Measurements from ENCODE around the gene GNPNAT1.

DNA sequence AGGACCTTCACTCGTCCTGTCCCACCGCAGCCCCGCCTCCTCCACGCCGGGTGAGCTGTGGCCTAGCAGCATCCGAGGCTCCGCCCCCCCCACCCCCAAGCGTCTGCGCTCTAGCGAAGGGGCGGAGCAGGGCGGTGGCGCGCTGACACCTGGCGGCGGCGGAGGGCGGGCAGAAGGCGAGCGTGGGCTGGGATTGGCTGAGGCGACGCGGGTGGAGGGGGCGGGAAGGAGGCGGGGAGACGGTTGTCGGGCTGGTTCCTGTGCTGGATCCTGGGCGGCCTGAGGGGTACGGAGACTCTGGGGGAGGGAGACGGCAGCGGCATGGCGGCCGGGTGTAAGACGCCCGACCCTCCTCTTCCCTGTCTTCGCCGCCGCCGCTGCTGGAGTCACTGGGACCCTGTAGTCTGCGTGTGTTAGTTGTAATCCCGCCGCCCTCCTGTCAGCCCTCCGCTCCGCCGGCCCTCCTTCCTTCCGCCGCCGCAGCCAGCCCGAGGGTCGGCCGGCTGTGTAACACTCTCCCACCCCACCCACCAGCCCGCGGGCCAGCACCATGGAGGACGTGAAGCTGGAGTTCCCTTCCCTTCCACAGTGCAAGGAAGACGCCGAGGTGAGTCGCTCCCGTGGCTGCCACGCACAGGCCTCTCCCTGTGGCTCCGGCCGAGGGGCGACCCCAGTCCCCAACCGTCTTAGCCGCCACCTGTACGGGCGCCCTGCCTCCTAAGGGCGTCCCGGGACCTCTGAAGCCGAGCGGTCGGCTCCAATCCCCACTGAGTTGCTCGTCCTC is 61.3 kb downstream of the GNPNAT1 start, which contains the start of gene STYX:
- TF ChIP-seq, protein P1, sequence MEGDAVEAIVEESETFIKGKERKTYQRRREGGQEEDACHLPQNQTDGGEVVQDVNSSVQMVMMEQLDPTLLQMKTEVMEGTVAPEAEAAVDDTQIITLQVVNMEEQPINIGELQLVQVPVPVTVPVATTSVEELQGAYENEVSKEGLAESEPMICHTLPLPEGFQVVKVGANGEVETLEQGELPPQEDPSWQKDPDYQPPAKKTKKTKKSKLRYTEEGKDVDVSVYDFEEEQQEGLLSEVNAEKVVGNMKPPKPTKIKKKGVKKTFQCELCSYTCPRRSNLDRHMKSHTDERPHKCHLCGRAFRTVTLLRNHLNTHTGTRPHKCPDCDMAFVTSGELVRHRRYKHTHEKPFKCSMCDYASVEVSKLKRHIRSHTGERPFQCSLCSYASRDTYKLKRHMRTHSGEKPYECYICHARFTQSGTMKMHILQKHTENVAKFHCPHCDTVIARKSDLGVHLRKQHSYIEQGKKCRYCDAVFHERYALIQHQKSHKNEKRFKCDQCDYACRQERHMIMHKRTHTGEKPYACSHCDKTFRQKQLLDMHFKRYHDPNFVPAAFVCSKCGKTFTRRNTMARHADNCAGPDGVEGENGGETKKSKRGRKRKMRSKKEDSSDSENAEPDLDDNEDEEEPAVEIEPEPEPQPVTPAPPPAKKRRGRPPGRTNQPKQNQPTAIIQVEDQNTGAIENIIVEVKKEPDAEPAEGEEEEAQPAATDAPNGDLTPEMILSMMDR (conservative IDR thresholded peaks at IDR 0.05; ENCODE audit: low read depth, low read length): no peak
- TF ChIP-seq EZH2 (IDR thresholded peaks at IDR 0.05; ENCODE audit: borderline replicate concordance, low read depth, low read length, poor library complexity, severe bottlenecking): no peak

Data from A673 (cell line).